ENCODE results near the gene NSD1.

GRCh38 chr5:177232358-177232757 is 98.8 kb downstream of the NSD1 start:
- no peak for TF ChIP-seq CTCF (IDR thresholded peaks at IDR 0.05; ENCODE audit: control extremely low read depth in 1 of 3, insufficient read depth in 1 of 3, low read depth in 1 of 3, low read length in 3 of 3)
- TF ChIP-seq POLR2AphosphoS5 (IDR thresholded peaks at IDR 0.05; ENCODE audit: low read depth, low read length): no peak
- TF ChIP-seq EZH2 (IDR thresholded peaks at IDR 0.05; ENCODE audit: low read depth, low read length, severe bottlenecking): no peak
- TF ChIP-seq CBX5 (IDR thresholded peaks at IDR 0.05; ENCODE audit: low read depth, low read length): no peak
- no peak for TF ChIP-seq JUND (IDR thresholded peaks at IDR 0.05; ENCODE audit: low read length)
- TF ChIP-seq MAX (IDR thresholded peaks at IDR 0.05): no peak
- no peak for TF ChIP-seq POLR2A (IDR thresholded peaks at IDR 0.05; ENCODE audit: control extremely low read depth in 1 of 2, low read depth in 2 of 2, low read length in 2 of 2)
- TF ChIP-seq ATF3 (IDR thresholded peaks at IDR 0.05; ENCODE audit: insufficient read depth, low read depth, low read length): no peak
- no peak for TF ChIP-seq TBP (IDR thresholded peaks at IDR 0.05; ENCODE audit: low read depth, low read length)
- no peak for TF ChIP-seq CEBPB (IDR thresholded peaks at IDR 0.05; ENCODE audit: low read depth, low read length)
- TF ChIP-seq TEAD4 (IDR thresholded peaks at IDR 0.05; ENCODE audit: low read depth, low read length): no peak
